IMR-90 (cell line): ENCODE data around the gene ZC3H4.

Experiments
- BHLHE40 ChIP-seq: fragments of 150-350 bp; IDR thresholded peaks from 2 replicates; pipeline ENCODE4 v1.6.1; 2016; ENCODE audit warnings: mild to moderate bottlenecking, low read depth, low read length
- CEBPB ChIP-seq: IDR thresholded peaks from 2 replicates; pipeline ENCODE4 v1.6.1; 2012; ENCODE audit warnings: low read depth, low read length, improper control_type of control experiment
- CHD1 ChIP-seq: IDR thresholded peaks from 2 replicates; pipeline ENCODE4 v1.6.1; 2012; ENCODE audit warnings: low read depth, low read length, improper control_type of control experiment
- CTCF ChIP-seq: conservative IDR thresholded peaks from 2 replicates; pipeline ENCODE4 v1.5.1; 2012; ENCODE audit warnings: mild to moderate bottlenecking, low read depth, low read length, improper control_type of control experiment
- ELK1 ChIP-seq: fragments of 150-350 bp; IDR thresholded peaks from 2 replicates; pipeline ENCODE4 v1.6.1; 2016; ENCODE audit warnings: low read depth, mild to moderate bottlenecking, low read length, moderate library complexity, borderline replicate concordance
- MXI1 ChIP-seq: IDR thresholded peaks from 2 replicates; pipeline ENCODE4 v1.6.1; 2012; ENCODE audit warnings: low read depth, mild to moderate bottlenecking, low read length, moderate library complexity, borderline replicate concordance
- NFE2L2 ChIP-seq: fragments of 150-350 bp; IDR thresholded peaks from 2 replicates; pipeline ENCODE4 v1.6.1; 2016; ENCODE audit warnings: low read depth, mild to moderate bottlenecking, low read length
- POLR2A ChIP-seq: IDR thresholded peaks from 2 replicates; pipeline ENCODE4 v1.6.1; 2012; ENCODE audit warnings: mild to moderate bottlenecking, low read depth, low read length
- RAD21 ChIP-seq: IDR thresholded peaks from 2 replicates; pipeline ENCODE4 v1.6.1; 2012; ENCODE audit warnings: low read length, improper control_type of control experiment
- USF2 ChIP-seq: fragments of 150-350 bp; IDR thresholded peaks from 2 replicates; pipeline ENCODE4 v1.6.1; 2017; ENCODE audit warnings: mild to moderate bottlenecking, antibody characterized with exemption, low read length, low read depth

GRCh38 chr19:47102346-47103060 is 11.1 kb downstream of the ZC3H4 start:
- TF ChIP-seq CTCF (no peak), BHLHE40 (no peak), RAD21 (no peak), NFE2L2 (no peak), CEBPB (no peak), POLR2A (no peak), CHD1 (no peak), USF2 (no peak), ELK1 (no peak), MXI1 (no peak)
